NCI-H146 treated with DMSO at 0.1 percent for 48 hours (cell line): ENCODE data around the gene DENND10.
A peak's percentile ranks its signal among the peaks of the same experiment; 100 is the strongest.
"Not testable (repeated sequence)": the region's sequence is repeated elsewhere in the genome, so short reads cannot be mapped to it uniquely, and the experiment has no call there.

ENCODE experiments used
- DNase-seq: peaks from one replicate; lab custom pipeline; 2025; ENCODE audit not compliant: unreplicated experiment; lab: John Stamatoyannopoulos, UW

DENND10 gene

DNA sequence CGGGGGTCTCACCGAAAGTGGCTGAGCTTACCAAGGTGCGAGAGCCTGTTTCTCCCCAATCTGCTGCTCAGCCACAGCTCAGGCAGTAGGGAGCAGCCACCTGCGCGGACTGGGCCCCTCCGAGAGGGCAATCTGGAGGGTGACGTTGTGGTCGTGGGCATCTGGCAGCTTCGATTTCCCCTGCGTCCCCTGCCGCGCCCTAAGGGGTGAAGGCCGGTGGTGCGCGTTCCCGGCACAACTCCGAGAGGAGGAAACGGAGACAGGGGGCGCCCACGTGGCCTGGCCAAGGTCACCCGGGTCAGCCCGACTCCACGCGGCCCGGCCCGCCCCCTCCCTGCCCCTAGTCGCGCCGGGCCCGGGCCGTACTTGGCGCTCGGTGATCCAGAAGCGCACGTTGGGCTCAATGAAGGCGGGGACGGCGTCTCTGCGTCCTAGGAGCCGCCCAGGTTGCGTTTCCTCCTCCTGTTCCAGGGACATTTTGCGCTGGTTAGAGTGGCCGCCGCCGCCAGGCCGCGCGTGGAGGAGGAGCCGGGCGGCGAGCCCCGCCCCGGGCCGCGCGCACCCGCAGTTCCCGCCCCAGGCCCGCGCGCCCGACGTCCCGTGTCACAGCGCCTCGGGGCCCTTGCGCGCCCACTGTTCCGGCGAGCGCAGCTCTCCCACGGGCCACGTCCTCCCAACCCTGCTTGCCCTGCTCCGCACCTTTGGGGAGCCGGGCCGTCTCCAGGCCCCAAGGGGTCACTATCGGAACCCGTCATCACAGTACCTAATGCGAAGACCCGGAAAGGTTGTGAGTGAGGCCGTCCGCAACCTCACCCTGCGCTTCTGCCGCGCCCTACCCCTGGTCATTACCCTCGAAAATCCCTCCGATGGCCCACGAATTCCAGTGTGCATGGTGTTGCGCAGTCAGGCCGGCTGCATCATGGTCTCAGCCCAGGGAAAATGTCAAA, 61.5 kb downstream of the DENND10 start, which contains the start of gene SFXN4:
Gene SFXN4, minus strand, starts transcription at position 544 of the 947 bp plus-strand sequence. Its CDS starts 67 bp downstream, at position 477.
- peak; percentile 44 for DNase-seq

DNA sequence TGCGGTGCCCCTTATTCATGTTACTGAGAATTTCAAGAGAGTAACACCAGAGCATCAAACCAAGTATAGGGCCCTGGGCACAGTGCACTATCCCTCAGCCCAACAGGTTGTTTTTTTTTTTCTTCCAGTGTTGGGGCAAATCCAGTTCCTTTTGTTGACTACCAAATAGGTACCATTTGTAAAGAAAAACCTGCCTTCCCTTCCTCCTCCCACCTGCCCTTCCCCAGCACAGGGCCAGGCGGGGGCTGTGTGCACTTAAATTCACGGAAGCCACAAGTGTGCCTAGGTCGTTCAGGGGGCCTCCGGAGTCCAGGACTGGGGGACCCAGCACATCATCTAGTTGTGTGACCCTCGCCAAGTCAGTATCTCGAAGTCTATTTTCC, 62.2 kb downstream of the DENND10 start:
- DNase-seq = no peak

DNA sequence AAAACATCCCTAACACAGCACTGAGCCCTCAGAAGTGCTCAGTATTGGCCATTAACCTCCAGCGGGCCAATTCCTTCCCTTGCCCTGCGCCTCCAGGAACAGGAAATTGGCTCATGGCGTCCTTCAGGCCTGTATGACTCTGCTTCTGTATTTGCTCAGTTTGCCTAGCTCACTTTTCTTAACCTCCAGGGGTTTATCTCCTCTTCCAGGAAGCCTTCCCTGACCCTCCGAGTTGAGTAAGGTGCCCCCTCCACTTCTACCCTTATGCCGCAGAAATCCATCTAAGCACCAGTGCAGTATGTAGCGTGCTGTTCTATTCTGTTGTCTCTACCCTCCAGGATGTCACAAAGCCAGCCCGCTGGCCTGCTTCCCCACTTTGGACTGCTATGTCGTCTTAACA, 62.7 kb downstream of the DENND10 start:
- no peak for DNase-seq

GRCh38 chr10:119167041-119167440, 63.1 kb downstream of the DENND10 start:
- DNase-seq = no peak

DNA sequence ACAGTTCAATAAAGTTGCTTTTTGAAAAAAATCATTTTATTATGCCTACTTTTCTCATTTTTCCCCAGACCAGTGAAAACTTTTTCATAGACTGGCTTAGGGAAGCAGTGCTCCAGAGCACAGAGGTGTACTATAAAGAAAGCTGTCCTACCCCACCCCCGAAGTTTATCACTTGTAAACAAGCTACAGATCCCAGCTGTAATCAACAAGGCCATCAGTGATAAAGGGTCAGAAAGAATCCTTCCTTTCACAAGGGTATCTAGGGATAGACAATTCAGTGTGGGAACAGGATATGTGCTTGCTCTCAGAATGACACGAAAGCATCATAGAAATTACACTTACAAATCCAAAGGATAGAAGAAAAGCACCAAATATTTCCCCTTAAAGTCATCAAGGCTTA, 70.2 kb downstream of the DENND10 start:
- no peak for DNase-seq

GRCh38 chr10:119176166-119176565, 72.3 kb downstream of the DENND10 start:
- DNase-seq = no peak

DNA sequence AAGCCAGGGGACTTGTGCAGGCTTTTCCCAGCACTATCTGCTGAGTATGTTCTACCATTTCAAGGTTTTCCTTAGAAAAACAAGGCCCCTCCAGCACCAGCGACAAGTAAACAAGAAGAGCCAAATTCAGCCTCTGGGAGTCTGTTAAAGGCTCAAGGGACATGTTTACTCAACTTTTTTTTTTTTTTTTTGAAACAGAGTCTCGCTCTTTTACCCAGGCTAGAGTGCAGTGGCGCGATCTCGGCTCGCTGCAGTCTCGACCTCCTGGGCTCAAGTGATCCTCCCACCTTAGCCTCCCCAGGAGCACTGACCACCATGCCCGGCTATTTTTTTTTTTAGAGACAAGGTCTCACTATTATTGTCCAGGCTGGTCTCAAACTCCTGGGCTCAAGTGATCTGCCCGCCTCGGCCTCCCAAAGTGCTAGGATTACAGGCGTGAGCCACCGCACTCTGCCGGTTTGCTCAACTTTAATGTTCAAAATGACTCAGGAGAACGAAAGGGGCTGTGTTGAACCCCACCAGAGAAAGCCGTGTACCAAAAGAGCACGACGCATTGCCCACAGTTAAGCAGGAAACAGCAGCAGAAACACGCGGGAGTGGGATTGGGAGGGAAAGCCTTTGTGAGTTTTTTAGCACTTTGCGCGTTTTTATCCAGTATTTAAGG, 73.9 kb downstream of the DENND10 start:
- no peak for DNase-seq

DNA sequence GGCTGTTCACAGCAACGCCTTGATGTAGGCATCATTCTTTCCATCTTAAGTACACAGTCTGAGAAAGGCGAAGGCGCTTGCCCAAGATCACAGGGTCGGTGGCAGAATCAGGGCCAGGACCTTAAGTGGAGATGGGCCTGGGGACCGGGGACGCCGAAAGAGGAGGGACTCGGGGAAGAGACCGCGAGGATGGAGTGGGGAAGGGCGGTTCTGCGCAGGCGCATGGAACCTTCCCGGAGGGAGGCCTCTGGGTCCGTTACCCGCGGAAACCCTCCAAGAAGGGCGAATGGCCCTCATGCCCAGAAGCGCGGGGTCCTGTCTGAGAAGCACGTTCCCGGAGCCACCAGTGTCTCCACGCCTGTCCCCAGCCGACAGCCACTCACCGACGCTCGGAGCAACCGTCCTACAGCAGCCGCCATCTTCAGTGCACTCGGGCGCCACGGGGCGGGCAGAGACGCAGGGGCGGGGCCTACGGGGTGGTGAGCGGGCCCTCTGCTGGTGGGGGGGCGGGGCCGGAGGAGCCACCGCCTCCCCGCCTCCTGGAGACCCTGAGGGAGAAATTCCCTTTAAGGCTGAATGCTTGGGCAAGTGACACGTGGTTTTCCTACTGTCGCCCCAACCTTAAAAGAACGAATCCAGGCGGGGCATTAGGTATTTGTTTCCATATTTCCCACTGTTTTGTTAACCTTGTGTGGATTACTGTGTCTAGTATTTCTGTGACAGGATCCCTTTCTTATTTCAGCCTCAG, 74.6 kb downstream of the DENND10 start, which contains the start of gene PRDX3:
Gene PRDX3, minus strand, starts transcription at position 441 of the 748 bp plus-strand sequence. Its CDS starts 22 bp downstream, at position 419.
- DNase-seq = peak; percentile 89

- DNase-seq = not testable (repeated sequence)
Observed at GRCh38 chr10:119180850-119181400, 77.0 kb downstream of the DENND10 start.

- no peak for DNase-seq
Observed at GRCh38 chr10:119183664-119184412, 79.9 kb downstream of the DENND10 start.
